ENCODE measurements around the gene ZNF678.
A peak's percentile ranks its signal among the peaks of the same experiment; 100 is the strongest.

ZNF678 gene

DNA sequence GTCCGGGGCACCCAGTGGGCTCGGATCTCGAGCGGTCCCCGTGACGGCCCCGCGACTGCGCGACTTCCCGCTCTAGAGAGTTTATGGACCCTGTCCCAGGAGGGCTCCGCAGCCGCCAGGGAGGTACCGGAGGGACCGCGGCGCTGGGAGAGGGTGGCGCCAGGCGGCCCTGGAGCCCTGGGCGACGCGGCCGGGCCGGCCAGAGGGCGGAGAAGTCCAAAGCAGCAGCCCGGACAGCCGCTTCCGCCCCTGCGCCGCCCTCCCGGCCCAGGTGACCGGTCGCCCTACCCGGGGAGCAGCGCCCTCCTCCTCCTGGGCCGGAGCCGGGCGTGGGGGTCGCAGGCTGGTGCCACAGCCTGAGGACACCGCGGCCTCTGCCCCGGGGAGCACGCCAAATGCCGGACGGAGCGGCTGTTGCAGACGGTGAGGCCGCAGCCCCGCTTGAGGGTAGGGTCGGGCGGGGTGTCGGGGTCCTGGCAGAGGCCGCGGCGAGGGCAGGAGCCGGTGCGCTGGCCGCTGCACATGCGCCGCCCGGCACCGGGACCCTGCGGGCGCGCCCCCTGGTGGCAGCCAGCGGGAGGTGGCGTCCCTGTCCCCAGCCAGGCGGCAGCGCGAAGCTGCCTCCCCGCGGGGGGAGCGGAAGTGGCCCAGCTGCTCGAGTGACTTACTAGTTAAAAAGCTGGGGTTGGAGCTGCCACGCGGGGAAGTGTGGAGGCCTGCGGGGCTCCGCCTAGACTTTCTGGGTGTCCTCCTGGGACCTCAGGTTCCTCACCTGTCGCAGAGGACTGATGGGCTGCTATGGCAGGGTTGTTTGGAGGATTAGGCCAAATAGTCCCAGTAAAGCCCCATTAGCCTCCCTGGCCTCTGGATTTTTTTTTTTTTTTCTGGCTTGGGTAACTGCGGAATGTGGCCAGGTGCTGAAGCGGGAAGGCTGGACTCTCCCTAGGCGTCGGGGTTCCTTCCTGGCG, 20.9 kb upstream of the ZNF678 start:
- peaks cover 14% of the 10 kb centered on the region for H3K4me1 ChIP-seq (ENCODE audit: control insufficient read depth, insufficient read depth, low read depth, low read length)
- peak overlapping the region; percentile 67 for H2BK120ac ChIP-seq (ENCODE audit: low read depth, low read length)
- peak overlapping the region in 1 of 2 experiments; percentile 93 for H3K14ac ChIP-seq (ENCODE audit: low read length in 2 of 2)
- peaks cover 10% of the 10 kb centered on the region for H3K79me1 ChIP-seq (replicated peaks; ENCODE audit: low read length, poor library complexity, severe bottlenecking)
- peak overlapping the region; percentile 91 for H3K4me2 ChIP-seq (ENCODE audit: low read length, poor library complexity, severe bottlenecking)
- peak overlapping the region; percentile 74 for H2BK15ac ChIP-seq (ENCODE audit: low read depth, poor library complexity, severe bottlenecking)
- no peak overlapping the region for H2BK5ac ChIP-seq (ENCODE audit: low read depth, low read length, poor library complexity, severe bottlenecking)
- H3K27me3 ChIP-seq (ENCODE audit: control insufficient read depth in 1 of 2, insufficient read depth in 1 of 2, low read length in 2 of 2): no peaks in the 10 kb centered on the region
- H3K36me3 ChIP-seq (ENCODE audit: control insufficient read depth in 1 of 2, insufficient read depth in 2 of 2, low read depth in 1 of 2, low read length in 2 of 2): peaks cover 0 to 5% of the 10 kb centered on the region in 2 experiments
- no peak overlapping the region for H3K23ac ChIP-seq (ENCODE audit: low read length in 2 of 2)
- H3K18ac ChIP-seq (ENCODE audit: low read depth in 1 of 2, low read length in 2 of 2): peak overlapping the region; percentile 83 to 95
- peak overlapping the region; percentile 97 for H2AFZ ChIP-seq (ENCODE audit: low read depth, low read length)
- H4K8ac ChIP-seq (ENCODE audit: low read length): peak overlapping the region; percentile 99
- peak overlapping the region; percentile 73 for H3K9ac ChIP-seq (ENCODE audit: low read length)
- H3K4me3 ChIP-seq (ENCODE audit: insufficient read depth in 1 of 2, low read depth in 1 of 2, low read length in 2 of 2): peak overlapping the region; percentile 79 to 87
- no peak overlapping the region for H2AK5ac ChIP-seq (ENCODE audit: low read length, severe bottlenecking)
- H4K91ac ChIP-seq (ENCODE audit: low read length): peak overlapping the region; percentile 87
- H3K4ac ChIP-seq (ENCODE audit: low read depth in 1 of 2, low read length in 2 of 2): peak overlapping the region; percentile 70 to 82
- H2BK12ac ChIP-seq (ENCODE audit: low read length in 2 of 2): peak overlapping the region in 1 of 2 experiments; percentile 80
- no peak overlapping the region for H3K27ac ChIP-seq (ENCODE audit: low read length, poor library complexity, severe bottlenecking)
- WGBS: 9% methylated on average over 54 of the region's 84 CpGs
- H3K9me3 ChIP-seq (ENCODE audit: control insufficient read depth, low read length): no peaks in the 10 kb centered on the region
- peak; percentile 84 for DNase-seq

DNA sequence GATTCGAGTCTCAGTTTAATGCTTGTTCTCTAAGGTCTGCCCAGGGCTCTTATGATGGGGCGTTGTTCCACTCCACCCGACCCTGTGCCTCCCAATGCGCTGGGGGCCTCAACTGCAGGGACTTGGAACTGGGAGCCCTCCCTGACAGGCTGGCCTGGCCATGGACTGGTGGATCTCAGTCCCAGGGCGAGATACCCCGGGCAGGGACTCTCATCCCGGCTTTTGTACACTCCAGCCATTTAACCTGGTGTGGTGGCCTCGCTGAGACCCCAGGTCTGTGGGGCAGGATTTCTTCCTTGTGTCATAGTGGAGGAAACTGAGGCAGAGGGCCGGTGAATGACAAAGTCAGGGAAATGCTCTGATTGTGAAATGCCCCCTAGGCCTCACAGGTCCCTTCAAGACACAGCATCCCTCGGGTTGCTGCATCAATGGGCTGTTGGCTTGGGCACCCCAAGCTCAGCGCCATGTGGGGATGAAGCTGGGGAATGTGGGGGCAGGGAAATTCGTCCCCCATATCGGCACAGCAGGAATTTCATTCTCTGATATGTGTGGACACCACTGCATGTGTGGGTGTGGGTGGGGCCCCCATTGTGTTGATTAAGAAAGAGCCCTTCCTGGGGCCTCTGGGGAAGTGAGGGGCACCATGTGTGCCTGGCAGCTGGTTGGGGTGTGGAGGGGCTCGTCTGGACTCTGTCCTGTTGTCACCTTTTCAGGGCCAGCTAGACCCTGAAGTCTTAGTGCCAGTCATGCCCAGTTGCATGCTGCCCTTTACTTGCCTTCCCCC, 19.9 kb upstream of the ZNF678 start:
- Histone ChIP-seq H2AFZ (ENCODE audit: low read depth, low read length) (no peak overlapping the region), H3K9me3 (ENCODE audit: control insufficient read depth, low read length) (no peaks in the 10 kb centered on the region), H3K23ac (ENCODE audit: low read length in 2 of 2) (no peak overlapping the region), H3K18ac (ENCODE audit: low read depth in 1 of 2, low read length in 2 of 2) (peak overlapping the region in 1 of 2 experiments; percentile 44), H3K4ac (ENCODE audit: low read depth in 1 of 2, low read length in 2 of 2) (no peak overlapping the region), H2BK5ac (ENCODE audit: low read depth, low read length, poor library complexity, severe bottlenecking) (no peak overlapping the region), H2BK15ac (ENCODE audit: low read depth, poor library complexity, severe bottlenecking) (peak overlapping the region; percentile 44), H3K36me3 (ENCODE audit: control insufficient read depth in 1 of 2, insufficient read depth in 2 of 2, low read depth in 1 of 2, low read length in 2 of 2) (peaks cover 0 to 5% of the 10 kb centered on the region in 2 experiments), H3K14ac (ENCODE audit: low read length in 2 of 2) (no peak overlapping the region), H4K91ac (ENCODE audit: low read length) (no peak overlapping the region), H3K27ac (ENCODE audit: low read length, poor library complexity, severe bottlenecking) (no peak overlapping the region), H2BK12ac (ENCODE audit: low read length in 2 of 2) (peak overlapping the region; percentile 39 to 49), H3K4me2 (ENCODE audit: low read length, poor library complexity, severe bottlenecking) (no peak overlapping the region), H3K4me3 (ENCODE audit: insufficient read depth in 1 of 2, low read depth in 1 of 2, low read length in 2 of 2) (no peak overlapping the region), H4K8ac (ENCODE audit: low read length) (peak overlapping the region; percentile 84), H2AK5ac (ENCODE audit: low read length, severe bottlenecking) (peak overlapping the region; percentile 31), H3K27me3 (ENCODE audit: control insufficient read depth in 1 of 2, insufficient read depth in 1 of 2, low read length in 2 of 2) (no peaks in the 10 kb centered on the region), H3K9ac (ENCODE audit: low read length) (no peak overlapping the region), H3K79me1 (replicated peaks; ENCODE audit: low read length, poor library complexity, severe bottlenecking) (peaks cover 10% of the 10 kb centered on the region), H2BK120ac (ENCODE audit: low read depth, low read length) (no peak overlapping the region), H3K4me1 (ENCODE audit: control insufficient read depth, insufficient read depth, low read depth, low read length) (peaks cover 14% of the 10 kb centered on the region)
- WGBS: 95% methylated on average over 13 of the region's 14 CpGs
- no peak for DNase-seq

DNA sequence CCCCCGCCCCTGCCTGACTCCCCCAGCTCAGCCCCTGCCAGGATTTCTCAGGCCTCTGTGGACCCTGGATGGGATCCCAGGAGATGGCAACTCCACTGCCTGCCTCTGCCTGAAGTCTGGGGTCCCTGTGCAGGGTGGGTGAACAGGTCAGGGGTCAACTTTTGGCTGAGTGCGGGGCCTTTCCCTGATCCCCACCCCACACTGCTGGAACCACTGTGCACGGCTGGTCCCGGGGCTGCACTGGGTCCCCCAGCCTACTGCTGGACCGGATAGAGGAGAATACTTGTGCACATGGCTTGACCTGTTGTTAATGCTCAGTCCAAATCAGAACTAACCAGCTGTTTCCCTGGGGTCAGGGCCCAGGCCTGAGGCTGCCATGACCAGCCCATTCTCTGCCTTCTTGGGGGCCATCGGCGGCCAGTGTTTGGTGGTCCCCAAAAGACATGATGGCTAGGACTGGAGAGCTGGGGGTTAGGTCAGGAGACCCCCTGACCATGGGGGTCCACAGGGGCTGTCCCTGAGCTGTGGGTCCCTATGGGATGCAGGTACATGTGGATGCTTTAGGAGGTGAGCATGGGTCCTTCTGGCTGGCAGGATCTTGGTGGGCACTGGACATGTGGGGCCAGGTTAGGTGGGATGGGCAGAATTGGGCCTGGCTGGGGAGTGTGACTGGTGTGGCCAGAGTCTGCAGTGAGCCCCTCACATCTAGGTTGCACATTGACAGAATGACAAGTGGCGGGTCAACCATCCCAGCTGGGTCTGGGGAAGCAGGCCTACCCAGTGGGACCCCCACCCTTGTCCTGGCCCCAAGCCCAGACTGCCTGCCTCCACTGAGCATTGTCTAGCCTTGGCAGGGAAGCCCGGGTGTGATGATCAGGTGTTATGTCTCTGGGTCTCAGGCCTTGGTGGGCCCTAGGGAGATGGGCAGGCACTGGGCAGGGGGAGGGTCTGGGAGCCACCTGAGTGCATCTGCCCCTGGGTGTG, 19.0 kb upstream of the ZNF678 start:
- no peak for DNase-seq
- Histone ChIP-seq H3K23ac (ENCODE audit: low read length in 2 of 2) (no peak overlapping the region), H3K4ac (ENCODE audit: low read depth in 1 of 2, low read length in 2 of 2) (no peak overlapping the region), H4K91ac (ENCODE audit: low read length) (no peak overlapping the region), H2AK5ac (ENCODE audit: low read length, severe bottlenecking) (no peak overlapping the region), H3K9ac (ENCODE audit: low read length) (no peak overlapping the region), H3K9me3 (ENCODE audit: control insufficient read depth, low read length) (no peaks in the 10 kb centered on the region), H3K36me3 (ENCODE audit: control insufficient read depth in 1 of 2, insufficient read depth in 2 of 2, low read depth in 1 of 2, low read length in 2 of 2) (peaks cover 0 to 5% of the 10 kb centered on the region in 2 experiments), H3K4me3 (ENCODE audit: insufficient read depth in 1 of 2, low read depth in 1 of 2, low read length in 2 of 2) (no peak overlapping the region), H2BK15ac (ENCODE audit: low read depth, poor library complexity, severe bottlenecking) (no peak overlapping the region), H3K14ac (ENCODE audit: low read length in 2 of 2) (no peak overlapping the region), H2BK12ac (ENCODE audit: low read length in 2 of 2) (no peak overlapping the region), H3K79me1 (replicated peaks; ENCODE audit: low read length, poor library complexity, severe bottlenecking) (peaks cover 10% of the 10 kb centered on the region), H3K4me1 (ENCODE audit: control insufficient read depth, insufficient read depth, low read depth, low read length) (peaks cover 14% of the 10 kb centered on the region), H3K27me3 (ENCODE audit: control insufficient read depth in 1 of 2, insufficient read depth in 1 of 2, low read length in 2 of 2) (no peaks in the 10 kb centered on the region), H4K8ac (ENCODE audit: low read length) (no peak overlapping the region), H2AFZ (ENCODE audit: low read depth, low read length) (no peak overlapping the region), H3K18ac (ENCODE audit: low read depth in 1 of 2, low read length in 2 of 2) (no peak overlapping the region), H3K4me2 (ENCODE audit: low read length, poor library complexity, severe bottlenecking) (no peak overlapping the region), H2BK120ac (ENCODE audit: low read depth, low read length) (no peak overlapping the region), H2BK5ac (ENCODE audit: low read depth, low read length, poor library complexity, severe bottlenecking) (no peak overlapping the region), H3K27ac (ENCODE audit: low read length, poor library complexity, severe bottlenecking) (no peak overlapping the region)
- 99% methylated on average over 8 of the region's 9 CpGs for WGBS

Measured in mesenchymal stem cell (in vitro differentiated cells and primary cell).